Measurements from ENCODE around the gene PRC1.

PRC1 gene

DNA sequence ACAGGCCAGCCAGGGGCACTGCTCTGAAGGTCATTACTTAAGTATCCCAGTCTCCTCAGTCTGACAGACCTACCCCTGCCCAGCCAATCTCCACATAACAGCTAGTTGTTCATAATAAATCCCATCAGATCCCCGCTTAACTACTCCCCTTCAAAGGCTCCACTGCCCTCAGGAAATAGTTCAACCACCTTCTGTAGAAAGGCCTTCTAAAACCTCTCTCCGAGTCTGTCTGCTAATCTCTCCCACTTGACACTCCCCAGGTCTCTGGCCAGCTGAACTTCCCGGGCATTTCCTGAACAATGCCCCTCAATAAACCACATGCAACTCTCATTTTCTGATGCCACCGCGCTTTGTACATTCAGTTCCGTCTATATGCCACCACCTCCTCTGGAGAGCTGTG, 6.0 kb downstream of the PRC1 start:
- Histone ChIP-seq H3K4me3 (ENCODE audit: low read depth in 1 of 2, low read length in 1 of 2) (no peak overlapping the region), H3K27ac (peak overlapping the region; percentile 11), H3K36me3 (peaks cover 5% of the 10 kb centered on the region), H3K27me3 (no peaks in the 10 kb centered on the region), H3K9me3 (no peaks in the 10 kb centered on the region), H3K4me1 (ENCODE audit: control insufficient read depth in 1 of 2, insufficient read depth in 1 of 2, low read depth in 1 of 2, low read length in 1 of 2) (peaks cover 11 to 14% of the 10 kb centered on the region in 2 experiments)
- TF ChIP-seq, protein P1, sequence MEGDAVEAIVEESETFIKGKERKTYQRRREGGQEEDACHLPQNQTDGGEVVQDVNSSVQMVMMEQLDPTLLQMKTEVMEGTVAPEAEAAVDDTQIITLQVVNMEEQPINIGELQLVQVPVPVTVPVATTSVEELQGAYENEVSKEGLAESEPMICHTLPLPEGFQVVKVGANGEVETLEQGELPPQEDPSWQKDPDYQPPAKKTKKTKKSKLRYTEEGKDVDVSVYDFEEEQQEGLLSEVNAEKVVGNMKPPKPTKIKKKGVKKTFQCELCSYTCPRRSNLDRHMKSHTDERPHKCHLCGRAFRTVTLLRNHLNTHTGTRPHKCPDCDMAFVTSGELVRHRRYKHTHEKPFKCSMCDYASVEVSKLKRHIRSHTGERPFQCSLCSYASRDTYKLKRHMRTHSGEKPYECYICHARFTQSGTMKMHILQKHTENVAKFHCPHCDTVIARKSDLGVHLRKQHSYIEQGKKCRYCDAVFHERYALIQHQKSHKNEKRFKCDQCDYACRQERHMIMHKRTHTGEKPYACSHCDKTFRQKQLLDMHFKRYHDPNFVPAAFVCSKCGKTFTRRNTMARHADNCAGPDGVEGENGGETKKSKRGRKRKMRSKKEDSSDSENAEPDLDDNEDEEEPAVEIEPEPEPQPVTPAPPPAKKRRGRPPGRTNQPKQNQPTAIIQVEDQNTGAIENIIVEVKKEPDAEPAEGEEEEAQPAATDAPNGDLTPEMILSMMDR (IDR thresholded peaks at IDR 0.05), result no peak

DNA sequence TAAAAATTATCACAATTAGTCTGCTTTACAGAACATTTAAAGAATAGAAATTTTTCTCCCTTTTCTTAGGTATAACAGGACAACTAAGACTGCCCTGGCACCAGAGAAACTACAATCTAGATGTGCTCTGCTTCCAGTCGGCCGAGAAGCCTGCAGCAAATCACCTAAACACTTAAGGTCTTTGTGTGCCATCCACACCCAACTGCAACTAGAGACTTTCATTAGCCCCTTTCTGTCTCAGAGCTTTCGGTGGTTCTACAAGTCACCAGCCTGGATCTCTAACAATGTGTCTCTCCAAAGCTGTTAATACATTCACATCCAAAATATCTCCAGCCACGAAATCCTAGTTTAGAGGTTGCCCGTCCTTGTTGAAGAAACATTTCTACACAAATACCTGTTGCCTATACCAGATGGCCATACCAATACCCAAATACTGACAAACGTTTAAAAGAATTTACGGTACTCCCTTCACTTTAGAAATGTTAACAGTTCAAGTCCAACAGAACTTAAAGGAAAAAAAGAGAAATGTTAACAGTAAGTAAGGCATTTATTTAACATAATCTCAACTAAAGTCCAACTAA, 6.7 kb downstream of the PRC1 start:
- peaks cover 5% of the 10 kb centered on the region for H3K36me3 ChIP-seq
- H3K4me1 ChIP-seq (ENCODE audit: control insufficient read depth in 1 of 2, insufficient read depth in 1 of 2, low read depth in 1 of 2, low read length in 1 of 2), result peaks cover 11 to 14% of the 10 kb centered on the region in 2 experiments
- TF ChIP-seq, protein P1 (IDR thresholded peaks at IDR 0.05), result no peak
- no peak overlapping the region for H3K27ac ChIP-seq
- no peaks in the 10 kb centered on the region for H3K27me3 ChIP-seq
- no peaks in the 10 kb centered on the region for H3K9me3 ChIP-seq
- no peak overlapping the region for H3K4me3 ChIP-seq (ENCODE audit: low read depth in 1 of 2, low read length in 1 of 2)

DNA sequence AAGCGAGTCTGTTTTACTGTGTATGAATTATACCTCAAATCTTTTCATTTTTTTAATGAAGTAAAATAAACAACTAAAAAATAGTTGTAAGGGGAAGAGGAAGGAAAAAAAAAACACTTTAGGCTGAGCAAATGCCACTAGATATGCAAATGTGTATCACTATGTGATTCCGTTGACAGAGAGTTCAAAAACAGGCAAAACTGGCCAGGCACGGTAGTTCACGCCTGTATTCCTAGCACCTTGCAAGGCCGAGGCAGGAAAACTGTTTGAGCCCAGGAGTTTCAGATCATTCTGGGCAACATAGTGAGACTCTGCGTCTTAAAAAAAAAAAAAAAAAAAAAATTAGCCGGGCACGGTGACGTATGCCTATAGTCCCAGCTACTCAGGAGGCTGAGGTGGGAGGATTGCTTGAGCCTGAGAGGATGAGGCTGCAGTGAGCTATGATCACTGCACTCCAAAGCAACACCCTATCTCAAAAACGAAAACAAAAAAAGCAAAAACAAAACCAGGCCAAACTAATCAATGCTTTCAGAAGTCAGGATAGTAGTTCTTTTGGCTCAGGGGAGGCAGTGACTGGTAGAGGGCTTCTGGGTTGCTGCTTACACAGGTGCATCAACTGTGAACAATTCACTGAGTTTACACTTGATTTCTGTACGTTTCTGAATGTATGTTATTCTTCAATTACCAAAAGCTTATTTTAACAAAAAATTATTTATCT, 7.4 kb downstream of the PRC1 start:
- peaks cover 15 to 20% of the 10 kb centered on the region in 2 experiments for H3K4me1 ChIP-seq (ENCODE audit: control insufficient read depth in 1 of 2, insufficient read depth in 1 of 2, low read depth in 1 of 2, low read length in 1 of 2)
- peaks cover 5% of the 10 kb centered on the region for H3K36me3 ChIP-seq
- H3K9me3 ChIP-seq, result no peaks in the 10 kb centered on the region
- no peaks in the 10 kb centered on the region for H3K27me3 ChIP-seq
- TF ChIP-seq, protein P1 (IDR thresholded peaks at IDR 0.05), result no peak
- no peak overlapping the region for H3K27ac ChIP-seq
- no peak overlapping the region for H3K4me3 ChIP-seq (ENCODE audit: low read depth in 1 of 2, low read length in 1 of 2)

DNA sequence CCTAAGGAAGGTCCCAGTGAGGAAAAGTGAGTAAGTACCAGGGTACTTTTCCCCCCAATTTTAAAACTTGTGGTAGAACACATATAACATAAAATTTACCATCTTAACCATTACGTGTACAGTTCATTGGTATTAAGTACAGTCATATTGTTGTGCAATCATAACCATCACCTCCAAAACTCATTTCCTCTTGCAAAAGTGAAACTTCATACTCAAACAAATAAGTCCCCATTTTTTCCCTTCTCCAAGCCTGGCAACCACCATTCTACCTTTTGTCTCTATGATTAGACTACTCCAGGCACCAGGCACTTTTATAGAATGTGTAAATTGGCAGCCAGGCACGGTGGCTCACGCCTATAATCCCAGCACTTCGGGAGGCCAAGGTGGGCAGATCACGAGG, 12.2 kb downstream of the PRC1 start:
- peak overlapping the region; percentile 14 for H3K27ac ChIP-seq
- H3K9me3 ChIP-seq, result no peaks in the 10 kb centered on the region
- no peaks in the 10 kb centered on the region for H3K27me3 ChIP-seq
- no peak overlapping the region for H3K4me3 ChIP-seq (ENCODE audit: low read depth in 1 of 2, low read length in 1 of 2)
- H3K36me3 ChIP-seq, result peaks cover 27% of the 10 kb centered on the region
- TF ChIP-seq, protein P1 (IDR thresholded peaks at IDR 0.05), result no peak
- H3K4me1 ChIP-seq (ENCODE audit: control insufficient read depth in 1 of 2, insufficient read depth in 1 of 2, low read depth in 1 of 2, low read length in 1 of 2), result peaks cover 6 to 8% of the 10 kb centered on the region in 2 experiments

DNA sequence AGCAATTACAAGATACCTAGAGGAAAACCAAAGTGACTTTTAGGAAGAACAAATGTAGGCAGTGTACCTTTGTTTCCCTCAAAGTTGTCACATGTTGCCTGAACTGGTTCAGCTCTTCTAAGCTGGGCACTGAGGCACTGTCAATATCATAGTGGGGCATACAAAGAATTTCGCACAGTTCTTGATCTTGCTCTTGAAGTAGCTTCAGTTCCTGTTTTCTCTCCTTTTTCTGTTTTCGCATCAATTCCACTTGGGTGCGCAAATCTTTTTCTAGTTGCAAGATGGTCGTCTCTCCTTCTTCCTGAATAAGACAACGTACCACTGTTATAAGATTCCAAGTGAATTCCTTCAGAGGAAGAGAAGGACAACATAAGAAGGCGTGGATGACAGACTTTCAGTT, 12.7 kb downstream of the PRC1 start:
- Histone ChIP-seq H3K27ac (peak overlapping the region; percentile 14), H3K27me3 (no peaks in the 10 kb centered on the region), H3K4me3 (ENCODE audit: low read depth in 1 of 2, low read length in 1 of 2) (no peak overlapping the region), H3K9me3 (no peaks in the 10 kb centered on the region), H3K4me1 (ENCODE audit: control insufficient read depth in 1 of 2, insufficient read depth in 1 of 2, low read depth in 1 of 2, low read length in 1 of 2) (peaks cover 6 to 8% of the 10 kb centered on the region in 2 experiments), H3K36me3 (peaks cover 29% of the 10 kb centered on the region)
- TF ChIP-seq, protein P1 (IDR thresholded peaks at IDR 0.05), result no peak

Measured in neutrophil (primary cell).